Measurements from ENCODE around the gene TRIML1.
"Not testable (repeated sequence)": the region's sequence is repeated elsewhere in the genome, so short reads cannot be mapped to it uniquely, and the experiment has no call there.

TRIML1 gene

GRCh38 chr4:188154668-188155405 lies 15.6 kb downstream of the TRIML1 start:
- no peak for DNase-seq

DNA sequence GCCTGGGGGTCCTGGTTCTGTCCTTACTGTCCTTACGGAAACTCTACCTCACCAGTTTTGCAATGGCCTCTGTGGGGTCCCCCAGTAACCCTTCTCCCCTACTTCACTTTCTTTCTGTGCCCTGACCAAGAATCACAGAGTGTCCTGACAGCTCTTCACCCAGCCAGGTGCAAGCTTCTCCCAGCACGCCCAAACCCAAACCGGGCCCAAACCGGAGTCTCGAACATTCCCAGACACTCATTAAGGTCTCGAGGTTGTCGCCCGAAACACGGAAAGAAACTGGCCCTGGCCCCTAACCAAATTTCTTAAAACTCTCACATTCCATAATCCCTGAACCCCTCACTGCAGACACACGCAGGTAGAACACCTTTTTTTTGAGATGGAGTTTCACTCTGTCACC lies 19.1 kb downstream of the TRIML1 start:
- DNase-seq, result no peak

DNA sequence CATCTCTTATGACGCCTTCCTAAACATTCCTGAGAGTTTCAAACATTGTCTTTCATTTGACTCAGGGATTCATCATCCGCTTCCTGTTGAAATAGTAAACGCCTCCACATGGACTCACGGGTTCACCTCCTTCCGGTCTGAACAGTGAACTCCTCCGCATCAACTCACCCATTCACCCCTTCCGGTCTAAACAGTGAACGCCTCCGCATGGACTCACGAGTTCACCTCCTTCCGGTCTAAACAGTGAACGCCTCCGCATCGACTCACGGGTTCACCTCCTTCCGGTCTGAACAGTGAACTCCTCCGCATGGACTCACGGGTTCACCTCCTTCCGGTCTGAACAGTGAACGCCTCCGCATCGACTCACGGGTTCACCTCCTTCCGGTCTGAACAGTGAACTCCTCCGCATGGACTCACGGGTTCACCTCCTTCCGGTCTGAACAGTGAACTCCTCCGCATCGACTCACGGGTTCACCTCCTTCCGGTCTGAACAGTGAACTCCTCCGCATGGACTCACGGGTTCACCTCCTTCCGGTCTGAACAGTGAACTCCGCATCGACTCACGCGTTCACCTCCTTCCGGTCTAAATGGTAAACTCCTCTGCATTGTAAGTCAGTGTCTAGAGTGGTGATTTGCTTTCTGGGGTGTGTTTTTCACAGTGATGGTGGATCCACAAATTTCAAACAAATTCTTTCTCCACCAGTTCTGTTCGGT lies 20.4 kb downstream of the TRIML1 start:
- DNase-seq, result not testable (repeated sequence)

GRCh38 chr4:188160406-188160805 lies 21.2 kb downstream of the TRIML1 start:
- DNase-seq, result no peak

GRCh38 chr4:188161167-188161566 lies 21.9 kb downstream of the TRIML1 start:
- DNase-seq, result no peak

DNA sequence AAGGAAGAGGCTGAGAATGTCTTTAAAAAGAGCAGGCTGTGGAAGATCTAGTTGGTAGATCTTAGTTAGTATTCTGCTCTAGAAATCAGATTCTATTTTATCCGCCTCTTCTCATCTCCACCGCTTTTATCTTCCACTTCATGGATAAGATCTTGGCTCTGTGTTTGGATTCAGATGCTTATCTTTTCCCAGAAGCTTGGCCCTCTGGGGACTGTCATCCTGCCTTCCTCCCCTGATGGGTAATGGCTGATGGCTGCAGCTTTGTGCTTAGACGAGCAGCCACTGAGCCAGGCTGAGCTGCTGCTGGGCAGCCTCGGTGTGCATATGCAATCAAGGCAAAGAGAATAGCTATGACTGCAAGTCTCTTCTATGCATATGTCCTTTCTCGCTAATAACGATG lies 23.5 kb downstream of the TRIML1 start:
- no peak for DNase-seq

DNA sequence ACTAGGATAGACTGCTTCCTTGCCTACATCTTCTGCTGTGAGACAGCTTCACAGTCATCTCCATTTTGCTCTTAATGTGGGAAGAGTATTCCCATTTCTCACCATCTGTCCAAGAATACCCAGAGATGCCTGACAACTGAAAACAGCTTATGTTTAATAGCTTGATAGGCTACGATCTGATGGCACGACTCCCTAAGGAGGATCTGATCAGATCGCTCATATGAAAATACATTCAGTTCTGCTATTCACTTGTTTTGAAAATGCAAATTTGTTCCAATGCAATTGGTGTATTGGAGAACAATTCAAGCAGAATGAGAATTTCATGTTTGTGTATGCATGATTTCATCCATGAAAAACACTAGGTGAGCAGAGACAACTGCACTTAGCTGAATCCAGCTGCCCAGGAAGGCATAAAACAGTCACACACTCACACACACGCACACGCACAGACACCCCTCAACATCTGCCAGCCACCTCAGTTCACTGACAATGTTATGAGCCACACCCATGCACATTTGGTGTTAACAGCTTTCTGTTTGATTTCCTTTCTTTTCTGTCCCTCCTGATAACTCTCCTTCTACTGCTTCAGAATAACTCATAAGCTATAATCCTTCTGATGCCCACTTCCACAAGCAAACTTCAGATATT lies 29.6 kb downstream of the TRIML1 start:
- DNase-seq, result no peak

GRCh38 chr4:188171551-188171950 lies 32.3 kb downstream of the TRIML1 start:
- no peak for DNase-seq

- no peak for DNase-seq
These were observed 36.0 kb downstream of the TRIML1 start for GRCh38 chr4:188175288-188175687.

GRCh38 chr4:188177997-188178675 lies 38.9 kb downstream of the TRIML1 start:
- no peak for DNase-seq

GRCh38 chr4:188178806-188179205 lies 39.6 kb downstream of the TRIML1 start:
- no peak for DNase-seq

GRCh38 chr4:188187106-188187505 lies 47.9 kb downstream of the TRIML1 start:
- no peak for DNase-seq

DNA sequence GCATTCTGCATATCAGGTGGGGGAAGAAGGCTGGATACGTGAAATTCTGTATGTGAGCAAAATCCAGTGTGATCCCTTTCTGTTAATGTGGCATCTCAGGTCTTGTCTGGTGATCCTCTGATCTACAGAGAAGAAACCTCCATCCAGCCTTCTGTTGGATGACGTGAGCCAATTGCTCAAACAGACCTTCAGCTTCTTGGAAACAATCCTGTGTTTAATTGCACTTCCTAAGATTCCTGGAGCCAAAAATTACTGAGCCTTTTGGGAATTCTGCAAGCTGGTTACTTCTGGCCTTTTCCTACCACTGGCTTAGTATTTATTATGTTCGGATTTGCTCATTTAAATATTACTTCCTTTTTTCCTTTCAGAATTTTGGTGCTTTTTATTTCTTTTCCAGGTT lies 51.2 kb downstream of the TRIML1 start:
- DNase-seq, result no peak

DNA sequence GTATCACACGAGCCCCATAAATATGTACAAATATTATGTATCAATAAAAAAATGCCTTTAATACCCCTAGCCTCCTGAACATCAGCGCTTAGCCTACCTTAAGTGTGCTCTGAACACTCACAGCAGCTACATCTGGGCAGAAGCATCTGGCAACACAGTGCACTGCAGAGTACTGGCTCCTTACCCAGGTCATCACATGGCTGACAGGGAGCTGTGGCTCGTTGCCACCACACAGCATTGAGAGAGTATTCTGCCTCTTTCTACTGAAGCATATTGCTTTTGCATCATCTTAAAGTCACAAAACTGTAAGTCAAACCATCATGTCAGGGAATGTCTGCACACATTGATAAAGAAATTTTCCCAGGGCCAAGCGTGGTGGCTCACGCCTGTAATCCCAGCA lies 55.2 kb downstream of the TRIML1 start:
- DNase-seq, result no peak

GRCh38 chr4:188195389-188195985 lies 56.2 kb downstream of the TRIML1 start:
- DNase-seq, result no peak

DNA sequence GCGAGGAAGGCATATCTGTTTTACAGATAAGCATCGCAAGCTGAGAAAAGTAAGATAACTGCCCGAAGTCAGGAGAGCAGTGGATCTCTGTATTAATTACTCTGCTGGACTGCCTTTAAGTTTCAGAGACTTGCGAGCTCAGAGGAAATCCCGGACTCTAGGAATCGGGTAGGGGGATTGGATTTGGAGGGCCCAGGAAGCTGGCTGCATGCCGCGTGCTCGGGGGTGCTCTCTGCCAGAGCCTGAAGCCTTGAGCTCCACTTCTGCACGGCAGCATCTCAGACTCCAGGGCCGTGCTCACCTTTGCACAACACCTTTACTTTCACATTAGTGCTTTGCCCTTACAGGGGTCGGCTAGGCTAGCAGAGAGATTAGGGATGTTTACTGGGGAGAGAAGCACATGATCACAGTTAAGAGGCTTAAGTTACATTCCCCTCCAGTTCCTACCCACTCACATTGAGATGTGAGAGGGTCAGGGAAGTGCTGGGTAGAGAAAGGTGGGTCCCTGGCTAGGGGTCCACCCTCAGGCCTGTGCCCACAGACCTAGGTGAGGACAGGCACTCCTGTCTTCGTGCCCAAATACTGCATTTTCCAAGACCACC lies 57.0 kb downstream of the TRIML1 start:
- DNase-seq, result no peak

Data from activated CD8-positive, alpha-beta memory T cell treated with anti-CD3 and anti-CD28 coated beads, Interleukin-2, amount 50 U/mL, for 48 hours (primary cell).